GM12874 (cell line): ENCODE data around the gene SEPTIN8.

Experiments
- TF ChIP-seq, protein P1 (sequence below): IDR thresholded peaks from 2 replicates; pipeline ENCODE4 v1.5.1; 2011; ENCODE audit warnings: low read depth, mild to moderate bottlenecking, control low read depth, low read length, moderate library complexity; ENCODE audit not compliant: insufficient read depth

Gene SEPTIN8

DNA sequence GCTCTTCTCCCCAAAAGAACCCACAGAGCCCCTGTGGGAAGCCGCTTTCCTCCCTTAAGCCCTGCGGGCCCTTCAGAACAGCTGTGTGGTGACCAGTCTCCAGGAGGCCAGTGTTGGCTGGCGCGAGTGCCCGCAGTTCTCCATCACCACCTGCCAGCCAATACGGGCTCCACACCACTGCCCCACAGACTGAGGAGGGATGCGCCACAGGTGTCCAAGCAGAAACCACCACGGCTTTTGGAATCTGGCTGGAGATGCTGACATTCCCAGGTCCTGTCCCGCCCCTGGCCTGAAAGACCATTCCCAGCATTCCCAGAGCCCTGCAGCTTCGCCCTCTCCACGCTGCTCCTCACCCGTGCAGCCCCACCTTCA is 17.0 kb downstream of the SEPTIN8 start:
- TF ChIP-seq, protein P1, sequence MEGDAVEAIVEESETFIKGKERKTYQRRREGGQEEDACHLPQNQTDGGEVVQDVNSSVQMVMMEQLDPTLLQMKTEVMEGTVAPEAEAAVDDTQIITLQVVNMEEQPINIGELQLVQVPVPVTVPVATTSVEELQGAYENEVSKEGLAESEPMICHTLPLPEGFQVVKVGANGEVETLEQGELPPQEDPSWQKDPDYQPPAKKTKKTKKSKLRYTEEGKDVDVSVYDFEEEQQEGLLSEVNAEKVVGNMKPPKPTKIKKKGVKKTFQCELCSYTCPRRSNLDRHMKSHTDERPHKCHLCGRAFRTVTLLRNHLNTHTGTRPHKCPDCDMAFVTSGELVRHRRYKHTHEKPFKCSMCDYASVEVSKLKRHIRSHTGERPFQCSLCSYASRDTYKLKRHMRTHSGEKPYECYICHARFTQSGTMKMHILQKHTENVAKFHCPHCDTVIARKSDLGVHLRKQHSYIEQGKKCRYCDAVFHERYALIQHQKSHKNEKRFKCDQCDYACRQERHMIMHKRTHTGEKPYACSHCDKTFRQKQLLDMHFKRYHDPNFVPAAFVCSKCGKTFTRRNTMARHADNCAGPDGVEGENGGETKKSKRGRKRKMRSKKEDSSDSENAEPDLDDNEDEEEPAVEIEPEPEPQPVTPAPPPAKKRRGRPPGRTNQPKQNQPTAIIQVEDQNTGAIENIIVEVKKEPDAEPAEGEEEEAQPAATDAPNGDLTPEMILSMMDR, result no peak

DNA sequence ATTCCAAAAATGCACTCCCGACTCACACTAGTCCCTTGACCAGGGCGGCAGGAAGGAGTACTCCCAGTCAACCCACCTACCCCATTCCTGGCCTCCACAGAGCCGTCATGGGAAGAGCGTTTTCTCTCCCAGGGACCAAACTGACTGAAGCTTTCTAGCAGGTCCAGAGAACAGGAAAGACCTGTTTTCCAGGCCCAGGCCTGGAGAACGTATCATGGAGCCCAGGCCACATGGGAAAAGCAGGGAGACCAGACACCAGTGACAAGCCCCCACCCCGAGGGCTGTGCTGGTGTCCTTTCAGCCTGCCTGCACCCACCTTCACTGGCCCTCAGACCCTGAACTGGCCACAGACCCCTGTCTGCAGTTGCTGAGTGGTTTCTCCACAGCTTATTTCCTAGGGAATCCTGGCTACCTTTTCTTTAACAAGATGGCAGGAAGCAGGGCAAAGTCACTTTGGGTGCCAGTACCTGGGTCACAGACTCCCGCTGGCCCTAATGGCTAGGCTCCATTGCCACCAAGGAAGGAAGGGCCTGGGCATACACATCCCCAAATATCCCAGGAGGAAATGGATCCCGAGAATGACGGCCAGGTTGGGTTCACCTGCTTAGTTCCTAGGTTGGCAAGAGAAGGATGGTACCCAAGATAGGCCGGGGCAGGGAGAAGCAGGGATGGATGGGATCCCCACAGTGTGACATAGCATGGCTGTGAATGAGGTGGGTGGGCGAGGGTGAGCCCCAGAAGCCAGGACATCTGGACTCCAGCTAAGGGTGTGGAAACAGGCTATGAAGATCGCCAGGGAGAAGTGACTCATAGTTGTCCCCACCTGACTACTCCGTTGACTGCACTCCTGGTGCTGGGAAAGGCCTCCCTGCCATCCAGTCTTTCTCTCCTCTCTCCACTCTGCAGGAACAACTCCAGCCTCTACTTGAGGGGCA is 17.7 kb downstream of the SEPTIN8 start:
- TF ChIP-seq, protein P1, result no peak

DNA sequence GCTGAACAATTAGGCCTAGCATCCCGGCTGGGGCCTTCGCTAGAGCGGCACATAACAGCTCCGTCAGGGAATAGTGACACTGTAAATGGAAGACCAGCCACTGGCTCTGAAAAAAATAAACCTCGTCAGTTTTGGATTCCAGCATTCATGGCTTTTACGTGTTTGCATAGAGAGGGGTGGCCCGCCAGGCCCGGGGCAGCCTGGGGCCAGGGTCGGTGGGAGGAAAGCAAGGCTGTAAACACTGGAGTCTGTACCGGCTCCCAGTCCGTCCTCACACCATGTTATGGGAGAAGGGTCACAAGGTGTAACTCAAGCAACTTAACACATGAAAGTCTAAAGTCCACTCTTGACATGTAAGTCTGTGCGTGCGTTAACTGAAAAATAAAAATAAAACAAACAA is 18.6 kb downstream of the SEPTIN8 start:
- TF ChIP-seq, protein P1, result no peak

DNA sequence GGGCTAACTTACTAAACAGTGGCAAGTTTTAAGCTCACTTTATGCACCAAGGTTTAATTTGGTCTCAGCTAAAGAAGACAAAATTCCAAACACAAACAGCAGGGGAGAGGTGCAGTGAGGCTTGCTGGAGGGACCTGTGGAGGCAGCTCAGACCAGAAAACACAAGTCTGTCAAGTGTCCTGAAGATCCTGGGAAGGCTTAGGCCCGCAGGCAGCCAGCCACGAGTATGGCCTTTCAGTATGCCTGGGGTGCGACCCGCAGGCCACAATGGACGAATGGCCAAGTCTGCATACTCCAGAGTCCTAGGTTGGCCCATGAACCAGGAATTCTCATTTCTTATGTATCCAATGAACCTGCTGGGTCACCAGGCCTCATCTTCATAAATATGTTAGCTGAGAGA is 20.5 kb downstream of the SEPTIN8 start:
- TF ChIP-seq, protein P1, result no peak

DNA sequence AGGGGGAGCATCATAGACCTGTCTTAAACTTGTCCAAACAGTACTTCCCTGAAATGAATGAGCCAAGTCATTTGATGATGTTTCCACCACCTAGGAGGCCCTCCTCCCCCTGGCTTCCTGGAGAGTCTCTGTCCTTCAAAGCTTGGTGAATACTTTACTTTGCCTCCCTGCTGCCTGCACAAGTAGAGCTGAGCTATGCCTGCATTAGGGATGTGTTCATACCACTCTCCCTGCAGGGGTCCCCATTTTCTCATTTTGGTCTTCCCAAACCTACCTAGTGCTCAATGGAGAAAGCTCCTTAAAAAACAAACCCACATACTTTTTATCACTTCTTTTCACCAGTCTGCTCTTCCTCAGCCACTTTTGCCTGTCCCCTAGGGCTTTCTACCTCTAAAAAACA is 22.1 kb downstream of the SEPTIN8 start:
- TF ChIP-seq, protein P1, result no peak

DNA sequence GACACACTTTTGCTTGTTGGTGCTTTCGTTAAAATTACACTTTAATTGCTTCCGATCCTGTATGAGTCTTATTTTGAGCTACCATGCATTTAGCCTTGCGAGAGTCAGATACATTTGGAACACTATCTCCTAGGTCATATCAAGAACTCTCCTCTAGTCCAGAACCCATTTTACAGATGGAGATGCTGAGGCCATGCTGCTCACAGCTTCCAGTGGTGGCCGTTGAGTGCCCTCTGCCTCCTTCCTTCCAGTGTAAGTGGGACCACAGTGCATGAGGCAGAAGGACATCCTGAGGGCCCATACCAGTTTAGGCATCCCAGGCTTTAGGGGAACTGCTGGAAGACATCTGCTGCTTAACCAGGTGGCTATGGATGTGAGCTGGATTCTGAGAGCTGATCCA is 22.9 kb downstream of the SEPTIN8 start:
- TF ChIP-seq, protein P1, result no peak

DNA sequence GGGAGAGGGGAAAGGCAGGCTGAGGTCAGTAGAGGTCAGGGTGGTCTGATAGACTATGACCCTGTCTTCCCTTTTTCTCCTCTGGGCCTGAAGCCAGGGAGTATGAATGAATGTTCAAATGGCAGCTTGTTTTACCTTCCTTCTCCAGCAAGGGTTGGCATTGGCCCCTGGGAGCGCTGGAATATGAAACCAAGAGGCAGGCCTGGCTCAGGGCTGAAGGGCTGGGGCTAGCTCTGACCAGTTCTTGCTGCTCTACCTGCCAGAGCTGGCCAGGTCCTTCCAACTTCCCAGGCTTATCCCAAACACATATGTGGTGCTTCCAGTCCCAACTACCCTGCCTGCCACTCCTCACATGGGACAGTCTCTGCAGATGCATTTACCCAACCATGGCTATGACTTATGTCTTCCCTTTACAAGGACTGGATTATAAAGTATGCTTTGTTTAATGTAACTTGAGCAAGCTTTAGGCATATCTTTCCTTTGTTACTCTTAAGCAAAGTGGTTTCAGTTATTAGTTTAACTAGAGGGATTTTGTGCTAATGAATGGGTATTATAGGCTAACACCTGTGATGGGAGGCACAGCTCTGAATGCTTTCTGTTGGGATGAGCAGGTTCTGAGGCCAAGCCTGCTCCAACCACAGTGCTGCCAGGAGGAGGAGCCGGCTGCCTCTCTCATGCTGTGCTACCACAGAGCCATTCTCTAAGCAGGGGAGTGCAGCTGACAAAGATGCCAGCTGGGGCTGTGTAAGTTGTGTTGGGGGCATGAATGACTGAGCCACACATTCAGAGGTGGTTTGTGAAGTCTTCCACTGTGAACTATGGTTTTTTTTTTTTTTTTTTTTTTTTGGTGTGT is 23.7 kb downstream of the SEPTIN8 start:
- TF ChIP-seq, protein P1, result no peak
